ENCODE results near the gene KLK10.

The KLK10 gene

DNA sequence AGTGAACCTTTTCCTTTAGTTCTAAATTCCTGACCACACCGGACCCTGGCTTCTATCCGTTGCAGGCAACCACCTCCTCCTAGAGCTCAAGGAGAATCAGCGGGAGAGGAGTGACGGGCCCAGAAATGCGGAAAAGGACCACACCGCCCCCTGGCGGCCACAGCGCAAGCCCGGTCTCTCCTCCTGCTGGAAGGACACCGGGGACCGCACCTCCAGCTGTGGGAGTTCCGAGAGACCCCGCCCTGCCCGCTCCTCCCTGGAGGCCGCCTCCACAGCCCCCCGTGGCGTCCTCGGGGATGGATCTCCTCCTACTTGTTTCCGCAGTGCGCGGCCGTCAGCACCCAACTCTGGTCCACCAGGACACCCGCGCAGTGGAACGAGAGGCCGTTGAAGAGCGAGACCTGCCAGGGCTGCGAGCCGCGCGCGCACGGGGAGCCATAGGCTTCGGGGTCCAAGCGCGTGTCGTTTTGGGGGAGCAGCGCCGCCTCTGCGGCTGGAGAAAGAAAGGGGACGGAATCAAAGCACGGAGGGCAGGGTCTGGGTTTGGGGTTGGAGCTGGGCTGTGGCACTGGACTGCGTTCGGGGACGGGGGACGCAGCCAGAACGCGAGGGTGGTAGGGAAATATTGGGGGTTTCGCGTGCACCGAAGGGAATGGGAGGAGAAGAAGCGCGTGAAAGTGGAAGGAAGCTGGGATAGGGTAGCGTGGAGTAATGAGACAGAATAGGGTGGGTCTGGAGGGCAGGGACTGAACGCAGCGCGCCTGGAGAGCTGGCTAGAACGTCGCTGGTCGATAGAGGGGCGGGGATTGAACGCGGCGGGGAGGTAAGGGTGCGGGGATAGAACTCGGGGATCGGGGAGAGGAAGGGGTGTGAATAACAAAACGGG lies 2.5 kb downstream of the KLK10 start:
- Mint-ChIP-seq H3K27me3 (peaks cover 40% of the 10 kb centered on the region), H3K4me3 (peak overlapping the region; percentile 64), H3K27ac (no peak overlapping the region), H3K4me1 (ENCODE audit: low read depth) (peaks cover 25% of the 10 kb centered on the region), H3K9me3 (ENCODE audit: low read depth) (no peaks in the 10 kb centered on the region), H3K36me3 (no peaks in the 10 kb centered on the region)

DNA sequence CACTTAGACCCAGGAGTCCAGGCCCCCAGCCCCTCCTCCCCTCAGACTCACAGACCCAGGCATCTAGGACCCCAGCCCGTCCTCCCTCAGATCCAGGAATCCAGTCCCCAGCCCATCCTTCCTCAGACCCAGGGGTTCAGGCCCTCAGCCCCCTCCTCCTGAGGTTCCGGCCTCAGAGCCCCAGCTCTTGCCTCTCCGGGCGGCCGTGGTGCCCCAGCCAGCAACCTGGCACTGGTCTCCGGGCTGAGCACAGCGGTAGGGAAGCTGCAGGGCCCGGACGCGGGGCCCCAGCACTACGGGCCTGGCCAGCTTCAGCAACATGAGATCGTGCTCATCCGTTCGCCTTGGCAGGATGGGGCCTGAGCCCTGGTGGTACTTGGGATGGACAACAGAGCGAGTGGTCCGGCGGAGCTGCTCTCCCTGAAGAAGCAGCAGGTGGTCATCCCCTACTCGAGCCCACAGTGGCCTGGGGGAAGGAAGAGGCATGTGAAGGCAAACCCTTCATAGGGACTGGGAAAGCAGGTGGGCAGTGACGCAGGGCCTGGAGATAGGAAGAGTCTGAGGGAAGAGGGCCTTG lies 3.7 kb downstream of the KLK10 start:
- Mint-ChIP-seq H3K36me3 (no peaks in the 10 kb centered on the region), H3K4me3 (no peak overlapping the region), H3K27me3 (peaks cover 40% of the 10 kb centered on the region), H3K9me3 (ENCODE audit: low read depth) (no peaks in the 10 kb centered on the region), H3K4me1 (ENCODE audit: low read depth) (peaks cover 25% of the 10 kb centered on the region), H3K27ac (no peak overlapping the region)

DNA sequence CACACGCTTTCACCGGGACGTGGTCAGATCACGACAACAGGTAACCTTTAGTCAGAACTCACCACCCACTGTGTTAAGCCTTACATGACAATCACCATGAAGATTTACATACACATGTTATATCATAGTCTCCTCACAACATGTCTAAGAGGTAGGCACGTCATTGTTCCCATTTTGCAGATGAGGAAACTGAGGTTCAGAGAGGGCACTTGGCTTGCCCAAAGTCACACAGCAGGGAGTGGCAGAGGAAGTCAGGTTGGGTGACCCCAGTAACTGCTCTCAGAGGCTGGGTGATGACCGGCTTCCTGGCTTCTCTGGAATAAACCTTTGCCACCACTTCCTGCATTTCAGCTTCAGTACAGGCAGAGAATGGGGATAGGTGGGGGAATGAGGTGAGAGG lies 5.3 kb downstream of the KLK10 start:
- Mint-ChIP-seq H3K36me3 (no peaks in the 10 kb centered on the region), H3K4me3 (no peak overlapping the region), H3K9me3 (ENCODE audit: low read depth) (no peaks in the 10 kb centered on the region), H3K27me3 (peaks cover 40% of the 10 kb centered on the region), H3K27ac (no peak overlapping the region), H3K4me1 (ENCODE audit: low read depth) (peaks cover 21% of the 10 kb centered on the region)

DNA sequence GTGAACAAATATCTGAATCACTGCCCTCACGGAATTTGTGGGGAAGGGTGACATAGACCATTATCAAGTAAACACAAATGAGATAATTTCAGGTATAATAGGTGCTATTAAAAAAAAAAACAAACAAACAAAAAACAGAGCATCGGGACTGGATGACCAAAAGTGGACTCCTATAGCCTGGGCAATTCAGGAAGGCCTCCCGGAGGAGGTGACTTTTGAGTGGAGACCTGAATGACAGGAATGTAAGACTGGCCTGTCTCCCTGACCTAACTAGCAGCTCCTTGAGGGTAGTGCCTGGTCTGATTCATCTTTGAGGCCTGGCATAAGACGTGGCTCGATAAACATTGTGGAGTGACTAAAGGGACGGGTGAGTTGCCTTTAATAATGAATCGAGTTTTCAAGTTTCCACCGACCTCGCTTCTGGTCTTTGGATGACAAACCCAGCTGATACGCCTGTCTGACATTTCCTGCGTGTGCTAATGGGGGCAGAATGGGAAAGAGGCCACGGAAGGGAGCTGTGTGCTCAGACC lies 6.8 kb downstream of the KLK10 start:
- Mint-ChIP-seq H3K4me3 (no peak overlapping the region), H3K27ac (no peak overlapping the region), H3K36me3 (no peaks in the 10 kb centered on the region), H3K4me1 (ENCODE audit: low read depth) (peaks cover 13% of the 10 kb centered on the region), H3K27me3 (peaks cover 36% of the 10 kb centered on the region), H3K9me3 (ENCODE audit: low read depth) (no peaks in the 10 kb centered on the region)

DNA sequence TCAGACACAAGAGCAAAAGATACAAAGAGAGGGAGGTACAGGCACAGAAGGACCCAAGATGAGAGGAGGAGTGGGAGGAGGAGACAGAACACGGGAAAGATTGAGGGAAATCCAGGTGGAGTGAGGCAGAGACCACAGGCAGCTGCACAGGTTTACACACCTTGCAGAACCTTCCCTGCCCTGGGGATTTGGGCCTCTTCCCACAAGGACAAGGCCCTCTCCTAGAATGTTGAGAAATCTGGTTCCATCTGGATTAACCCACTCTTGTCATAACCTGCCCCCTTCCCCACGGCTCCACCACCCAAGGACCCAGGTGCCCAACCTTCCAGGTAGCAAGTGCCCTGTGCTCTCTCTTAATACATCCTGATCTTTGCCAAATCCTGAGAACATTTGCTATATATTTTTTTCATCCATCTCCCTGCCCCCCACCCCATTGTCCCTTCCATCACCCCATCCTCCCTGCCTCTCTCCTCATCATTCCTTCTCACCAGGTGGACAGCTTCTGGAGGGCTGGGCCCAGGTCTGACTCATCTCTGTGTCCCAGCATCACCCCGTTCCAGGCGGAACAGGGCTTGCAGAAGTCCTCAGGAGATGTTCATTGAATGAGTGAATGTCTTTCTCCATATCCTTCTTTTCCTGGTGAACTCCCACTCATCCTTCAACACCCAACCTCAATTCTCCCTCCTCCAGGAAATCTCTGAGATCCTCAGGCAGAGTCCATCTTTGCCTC lies 9.3 kb downstream of the KLK10 start:
- no peaks in the 10 kb centered on the region for H3K36me3 Mint-ChIP-seq
- H3K27me3 Mint-ChIP-seq = peaks cover 35% of the 10 kb centered on the region
- H3K4me1 Mint-ChIP-seq (ENCODE audit: low read depth) = no peaks in the 10 kb centered on the region
- H3K9me3 Mint-ChIP-seq (ENCODE audit: low read depth) = no peaks in the 10 kb centered on the region
- H3K4me3 Mint-ChIP-seq = no peak overlapping the region
- no peak overlapping the region for H3K27ac Mint-ChIP-seq

DNA sequence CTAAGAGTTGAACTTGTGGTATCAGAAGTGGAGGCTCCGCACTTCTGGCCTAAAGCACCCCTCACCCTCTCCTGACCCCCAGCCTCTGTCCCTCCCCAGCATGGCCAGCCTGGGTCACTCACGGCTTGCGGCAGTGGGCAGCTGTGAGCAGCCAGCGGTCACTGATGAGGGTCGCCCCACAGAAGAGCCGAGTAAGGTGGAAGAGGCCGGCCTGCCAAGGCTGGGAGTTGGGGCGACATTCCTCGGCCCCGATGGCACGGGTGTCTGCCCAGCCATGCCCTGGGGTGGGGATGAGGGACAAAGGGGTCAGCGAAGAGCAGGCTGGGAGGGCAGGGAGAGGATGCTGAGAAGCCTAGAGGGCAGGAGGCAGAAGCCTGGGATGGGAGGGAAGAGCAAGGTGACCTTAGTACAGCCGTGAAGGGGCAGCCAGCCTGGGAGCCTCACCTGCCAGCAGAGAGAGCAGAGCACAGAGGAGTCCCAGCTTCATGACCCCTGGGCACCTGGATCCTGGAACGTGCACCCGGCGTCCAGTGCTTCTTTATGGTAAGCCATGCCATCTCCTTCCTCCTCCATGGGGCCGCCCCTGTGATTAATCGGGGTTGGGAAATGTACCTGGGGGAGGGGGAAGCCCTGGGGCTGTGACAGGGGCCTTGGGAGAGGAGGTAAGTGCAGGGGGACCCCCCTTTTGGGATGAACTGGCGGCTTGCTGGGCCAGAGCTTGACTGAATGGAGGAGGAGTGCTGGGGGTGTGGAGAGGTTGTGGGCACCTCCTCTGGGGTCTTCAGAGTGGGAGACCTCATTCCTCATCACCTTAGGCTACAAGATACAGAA lies 10.2 kb downstream of the KLK10 start:
- no peak overlapping the region for H3K27ac Mint-ChIP-seq
- H3K9me3 Mint-ChIP-seq (ENCODE audit: low read depth) = no peaks in the 10 kb centered on the region
- H3K4me3 Mint-ChIP-seq = no peak overlapping the region
- peaks cover 27% of the 10 kb centered on the region for H3K27me3 Mint-ChIP-seq
- no peaks in the 10 kb centered on the region for H3K4me1 Mint-ChIP-seq (ENCODE audit: low read depth)
- no peaks in the 10 kb centered on the region for H3K36me3 Mint-ChIP-seq

DNA sequence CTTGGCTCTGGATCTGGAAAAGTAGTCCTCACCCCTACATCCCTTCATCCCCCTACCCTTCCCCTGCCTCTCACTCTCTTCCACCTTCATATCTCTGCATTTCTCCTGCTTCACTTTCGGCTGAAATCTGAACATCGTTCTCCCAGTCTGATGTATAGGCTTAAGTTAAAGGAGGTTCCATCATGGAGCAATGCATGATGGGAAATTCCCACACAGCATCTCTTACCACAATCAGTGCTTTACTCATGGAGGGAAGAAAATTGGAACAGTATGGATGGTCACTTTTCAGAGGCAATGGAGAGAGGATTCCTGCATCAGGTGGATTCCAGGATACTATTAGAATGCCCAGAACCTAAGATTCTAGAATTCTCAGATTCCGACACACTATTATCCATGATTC lies 12.0 kb downstream of the KLK10 start:
- no peaks in the 10 kb centered on the region for H3K36me3 Mint-ChIP-seq
- H3K27ac Mint-ChIP-seq = no peak overlapping the region
- no peaks in the 10 kb centered on the region for H3K4me1 Mint-ChIP-seq (ENCODE audit: low read depth)
- H3K27me3 Mint-ChIP-seq = peaks cover 21% of the 10 kb centered on the region
- no peaks in the 10 kb centered on the region for H3K9me3 Mint-ChIP-seq (ENCODE audit: low read depth)
- H3K4me3 Mint-ChIP-seq = no peak overlapping the region

DNA sequence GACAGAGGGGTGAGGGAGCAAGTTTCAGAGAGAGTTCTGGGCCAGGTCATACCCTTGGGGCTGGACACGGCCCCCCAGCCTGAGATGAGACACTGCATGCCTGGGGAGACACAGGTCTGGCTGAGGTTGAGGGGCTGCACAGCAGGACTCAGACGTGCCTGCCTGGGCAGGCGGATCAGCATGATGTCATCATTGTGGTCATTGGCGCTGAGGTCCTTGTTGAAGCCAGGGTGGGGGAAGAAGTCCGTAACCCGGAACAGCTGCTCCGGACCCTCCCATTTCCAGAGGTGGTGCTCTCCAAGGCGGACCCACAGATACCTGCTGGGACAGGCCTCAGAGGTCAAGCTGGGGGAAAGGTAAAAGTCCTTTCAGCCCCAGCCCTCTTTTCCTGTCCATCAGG lies 13.1 kb downstream of the KLK10 start:
- Mint-ChIP-seq H3K27ac (no peak overlapping the region), H3K4me1 (ENCODE audit: low read depth) (no peaks in the 10 kb centered on the region), H3K27me3 (peaks cover 25% of the 10 kb centered on the region), H3K36me3 (no peaks in the 10 kb centered on the region), H3K4me3 (no peak overlapping the region), H3K9me3 (ENCODE audit: low read depth) (no peaks in the 10 kb centered on the region)

DNA sequence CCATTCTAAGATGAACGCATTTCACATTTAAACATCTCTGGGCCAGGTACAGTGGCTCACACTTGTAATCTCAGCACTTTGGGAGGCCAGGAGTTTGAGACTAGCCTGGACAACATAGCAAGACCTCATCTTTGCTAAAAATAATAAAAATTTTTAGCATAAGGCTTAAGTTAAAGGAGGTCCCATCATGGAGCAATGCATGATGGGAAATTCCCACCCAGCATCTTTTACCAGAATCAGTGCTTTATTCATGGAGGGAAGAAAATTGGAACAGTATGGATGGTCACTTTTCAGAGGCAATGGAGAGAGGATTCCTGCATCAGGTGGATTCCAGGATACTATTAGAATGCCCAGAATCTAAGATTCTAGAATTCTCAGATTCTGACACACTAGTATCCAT lies 14.3 kb downstream of the KLK10 start:
- Mint-ChIP-seq H3K27ac (no peak overlapping the region), H3K4me3 (no peak overlapping the region), H3K36me3 (no peaks in the 10 kb centered on the region), H3K4me1 (ENCODE audit: low read depth) (no peaks in the 10 kb centered on the region), H3K27me3 (peaks cover 23% of the 10 kb centered on the region), H3K9me3 (ENCODE audit: low read depth) (no peaks in the 10 kb centered on the region)

DNA sequence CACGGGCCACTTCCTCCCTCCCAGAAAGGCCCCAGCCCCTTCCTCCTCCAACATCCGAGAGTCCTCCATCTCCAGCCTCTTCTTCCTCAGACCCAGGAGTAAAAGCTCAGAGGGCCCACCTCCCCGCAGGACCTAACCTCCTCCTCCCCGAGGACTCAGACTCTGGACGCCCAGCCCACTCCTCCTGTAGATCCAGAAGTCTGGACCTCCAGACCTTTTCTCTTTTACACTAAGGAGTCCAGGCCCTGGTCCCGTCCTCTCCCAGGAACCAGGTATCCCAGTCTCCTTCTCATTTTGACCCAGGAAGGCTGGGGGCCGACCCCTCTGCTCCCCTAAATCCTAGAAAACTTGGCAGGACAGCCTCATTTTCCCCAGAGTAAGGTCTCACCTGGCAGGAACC lies 16.2 kb downstream of the KLK10 start:
- H3K36me3 Mint-ChIP-seq = no peaks in the 10 kb centered on the region
- no peaks in the 10 kb centered on the region for H3K9me3 Mint-ChIP-seq (ENCODE audit: low read depth)
- no peak overlapping the region for H3K27ac Mint-ChIP-seq
- H3K4me3 Mint-ChIP-seq = no peak overlapping the region
- no peaks in the 10 kb centered on the region for H3K4me1 Mint-ChIP-seq (ENCODE audit: low read depth)
- H3K27me3 Mint-ChIP-seq = peaks cover 29% of the 10 kb centered on the region

DNA sequence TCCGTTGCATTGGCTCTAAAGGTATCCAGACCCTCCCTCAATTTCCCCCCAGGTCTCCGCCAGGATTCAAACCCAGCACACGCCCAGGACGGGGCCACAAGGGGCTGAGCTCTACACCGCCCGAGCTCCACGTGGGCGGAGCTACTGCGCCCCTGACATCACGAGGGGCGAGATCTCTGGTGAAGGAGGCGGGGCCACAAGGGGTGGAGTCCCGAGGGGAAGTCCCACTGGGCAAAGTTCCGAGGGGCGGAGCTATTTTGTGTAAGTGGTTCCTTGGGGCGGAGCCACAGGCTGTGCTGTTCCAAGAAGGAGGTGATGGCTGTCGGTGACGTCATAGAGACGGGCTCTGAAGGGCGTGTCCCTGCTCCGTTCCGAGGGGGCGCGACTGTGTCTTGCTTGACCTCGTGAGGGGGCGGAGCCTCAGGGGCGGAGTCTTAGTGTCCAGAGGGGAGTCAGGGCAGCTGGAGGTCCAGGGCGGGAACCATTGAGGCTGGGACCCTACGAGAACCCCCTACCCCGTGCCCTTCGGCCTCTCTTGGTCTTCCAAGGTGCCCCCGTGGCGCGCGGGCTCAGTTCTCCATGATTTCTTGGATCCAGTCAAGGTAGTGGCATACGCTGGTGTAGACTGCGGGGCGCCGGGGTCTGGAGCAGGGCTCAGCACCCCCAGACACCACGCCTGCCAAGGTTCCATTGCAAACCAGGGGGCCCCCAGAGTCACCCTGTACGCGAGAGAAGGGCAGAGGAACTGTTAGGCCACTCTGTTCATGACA lies 16.8 kb downstream of the KLK10 start:
- Mint-ChIP-seq H3K27ac (no peak overlapping the region), H3K9me3 (ENCODE audit: low read depth) (no peaks in the 10 kb centered on the region), H3K36me3 (no peaks in the 10 kb centered on the region), H3K4me3 (no peak overlapping the region), H3K4me1 (ENCODE audit: low read depth) (no peaks in the 10 kb centered on the region), H3K27me3 (peaks cover 32% of the 10 kb centered on the region)

DNA sequence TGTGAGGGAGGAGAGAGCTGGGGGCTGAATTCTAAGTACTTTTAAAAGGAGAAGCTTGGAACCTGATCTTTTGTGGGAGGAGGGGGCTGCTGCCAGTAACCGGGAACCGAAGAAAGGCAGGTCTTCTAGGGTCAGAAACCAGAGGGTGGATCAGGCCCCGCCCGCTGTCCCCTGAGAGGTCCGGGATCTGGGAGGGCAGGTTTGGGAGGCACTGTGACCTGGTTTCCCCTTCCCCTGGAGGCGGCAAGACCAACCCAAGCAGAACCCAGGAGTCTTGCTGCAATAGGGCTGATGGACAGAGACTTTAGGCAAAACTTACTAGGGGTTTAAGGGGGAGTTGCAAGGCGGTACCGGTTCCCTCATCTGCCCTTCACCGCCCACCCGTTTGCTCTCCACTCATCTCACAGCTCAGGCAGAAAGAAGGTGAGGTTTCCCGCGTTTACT lies 17.4 kb downstream of the KLK10 start:
- H3K27me3 Mint-ChIP-seq = peaks cover 27% of the 10 kb centered on the region
- H3K4me3 Mint-ChIP-seq = no peak overlapping the region
- no peak overlapping the region for H3K27ac Mint-ChIP-seq
- H3K4me1 Mint-ChIP-seq (ENCODE audit: low read depth) = no peaks in the 10 kb centered on the region
- H3K36me3 Mint-ChIP-seq = no peaks in the 10 kb centered on the region
- H3K9me3 Mint-ChIP-seq (ENCODE audit: low read depth) = no peaks in the 10 kb centered on the region

DNA sequence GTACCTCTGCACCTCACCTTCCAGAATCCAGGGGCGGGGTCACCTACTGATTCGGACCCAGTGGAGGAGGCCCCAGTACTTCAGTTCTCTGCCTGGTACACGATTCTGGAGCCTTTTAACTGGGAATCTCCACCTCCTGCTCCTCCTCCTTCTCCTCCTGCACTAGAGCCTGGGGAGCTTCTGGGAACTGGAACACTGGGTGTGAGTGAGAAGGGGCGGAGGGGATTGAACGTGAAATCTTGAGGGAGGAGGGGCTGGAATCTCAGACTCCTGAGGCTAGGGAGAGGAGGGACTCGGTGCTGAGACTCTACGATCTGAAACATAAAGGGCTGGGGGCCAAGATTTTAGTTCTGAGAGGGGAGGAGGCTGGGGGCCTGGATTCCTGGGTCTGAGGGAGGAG lies 18.0 kb downstream of the KLK10 start, which contains the start of gene KLK8:
Gene KLK8, minus strand, starts transcription at position 90 of the 400 bp plus-strand sequence. CDS start 437 bp downstream, outside the sequence.
- H3K27me3 Mint-ChIP-seq = peaks cover 29% of the 10 kb centered on the region
- no peak within 1 kb of the TSS for H3K4me3 Mint-ChIP-seq
- H3K9me3 Mint-ChIP-seq (ENCODE audit: low read depth) = no peaks in the 10 kb centered on the region
- no peaks in the 10 kb centered on the region for H3K4me1 Mint-ChIP-seq (ENCODE audit: low read depth)
- no peaks in the 10 kb centered on the region for H3K36me3 Mint-ChIP-seq
- H3K27ac Mint-ChIP-seq = no peak within 1 kb of the TSS

DNA sequence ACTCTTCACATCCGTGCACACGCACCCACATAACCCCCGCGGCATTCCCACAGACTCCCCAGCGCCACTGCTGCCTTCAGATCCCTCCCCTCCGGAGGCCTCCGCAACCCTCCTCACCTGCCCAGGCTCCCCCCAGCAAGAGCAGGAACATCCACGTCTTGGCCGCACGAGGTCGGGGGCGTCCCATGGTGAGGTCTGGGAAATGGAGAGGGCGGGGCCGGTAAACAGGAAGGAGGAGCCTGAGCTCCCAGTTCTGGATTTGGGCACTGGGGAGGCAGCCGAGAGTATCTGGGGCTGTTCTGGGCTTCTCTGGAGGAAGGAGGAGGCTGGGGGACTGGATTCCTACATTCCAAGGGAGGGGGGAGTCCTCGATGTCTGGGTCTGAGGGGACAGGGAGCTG lies 18.5 kb downstream of the KLK10 start:
- H3K4me3 Mint-ChIP-seq = no peak overlapping the region
- H3K36me3 Mint-ChIP-seq = no peaks in the 10 kb centered on the region
- H3K9me3 Mint-ChIP-seq (ENCODE audit: low read depth) = no peaks in the 10 kb centered on the region
- H3K27ac Mint-ChIP-seq = no peak overlapping the region
- no peaks in the 10 kb centered on the region for H3K4me1 Mint-ChIP-seq (ENCODE audit: low read depth)
- peaks cover 26% of the 10 kb centered on the region for H3K27me3 Mint-ChIP-seq
